GM20000 (cell line): ENCODE measurements around the gene COPS4.
"Not testable (repeated sequence)": the region's sequence is repeated elsewhere in the genome, so short reads cannot be mapped to it uniquely, and the experiment has no call there.

ENCODE experiments used
- DNase-seq: peaks from one replicate; pipeline ENCODE4 v3.0.0; 2012; ENCODE audit warnings: low spot score
- TF ChIP-seq, protein P1 (sequence below): IDR thresholded peaks from 2 replicates; pipeline ENCODE4 v1.5.1; 2012; ENCODE audit warnings: mild to moderate bottlenecking, control low read depth; ENCODE audit errors: extremely low read depth, missing control alignments

COPS4 gene

DNA sequence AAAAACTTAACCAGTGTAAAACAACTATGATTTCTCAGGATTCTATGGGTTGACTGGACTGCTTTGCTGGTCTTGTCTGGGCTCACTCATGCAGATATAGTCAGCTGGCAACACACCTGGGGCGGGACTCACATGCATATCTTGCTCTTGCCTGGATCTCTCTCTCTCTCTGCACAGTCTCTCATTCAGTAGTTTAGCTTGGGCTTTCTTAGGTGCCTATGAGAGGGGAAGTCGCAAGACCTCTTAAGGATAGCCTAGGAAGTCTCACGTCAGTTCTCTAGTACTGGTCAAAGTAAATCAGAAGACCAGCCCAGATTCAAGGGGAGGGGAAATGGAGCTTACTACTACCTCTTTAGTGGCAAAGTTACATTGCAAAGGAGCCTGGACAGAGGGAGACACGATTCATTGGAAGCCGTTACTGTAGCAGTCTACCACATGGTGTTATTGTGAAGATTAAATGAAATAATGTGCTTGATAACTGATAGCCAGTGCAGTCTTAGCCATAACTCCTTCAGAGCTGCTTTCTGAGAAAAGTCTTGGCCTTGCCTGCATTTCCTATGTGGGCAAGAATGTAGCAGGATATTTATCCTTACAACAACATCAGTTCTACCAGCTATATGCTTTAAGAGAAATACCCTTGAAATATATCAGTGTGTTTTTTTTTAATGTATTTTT lies 2.1 kb downstream of the COPS4 start:
- TF ChIP-seq, protein P1, sequence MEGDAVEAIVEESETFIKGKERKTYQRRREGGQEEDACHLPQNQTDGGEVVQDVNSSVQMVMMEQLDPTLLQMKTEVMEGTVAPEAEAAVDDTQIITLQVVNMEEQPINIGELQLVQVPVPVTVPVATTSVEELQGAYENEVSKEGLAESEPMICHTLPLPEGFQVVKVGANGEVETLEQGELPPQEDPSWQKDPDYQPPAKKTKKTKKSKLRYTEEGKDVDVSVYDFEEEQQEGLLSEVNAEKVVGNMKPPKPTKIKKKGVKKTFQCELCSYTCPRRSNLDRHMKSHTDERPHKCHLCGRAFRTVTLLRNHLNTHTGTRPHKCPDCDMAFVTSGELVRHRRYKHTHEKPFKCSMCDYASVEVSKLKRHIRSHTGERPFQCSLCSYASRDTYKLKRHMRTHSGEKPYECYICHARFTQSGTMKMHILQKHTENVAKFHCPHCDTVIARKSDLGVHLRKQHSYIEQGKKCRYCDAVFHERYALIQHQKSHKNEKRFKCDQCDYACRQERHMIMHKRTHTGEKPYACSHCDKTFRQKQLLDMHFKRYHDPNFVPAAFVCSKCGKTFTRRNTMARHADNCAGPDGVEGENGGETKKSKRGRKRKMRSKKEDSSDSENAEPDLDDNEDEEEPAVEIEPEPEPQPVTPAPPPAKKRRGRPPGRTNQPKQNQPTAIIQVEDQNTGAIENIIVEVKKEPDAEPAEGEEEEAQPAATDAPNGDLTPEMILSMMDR: no peak
- no peak for DNase-seq

DNA sequence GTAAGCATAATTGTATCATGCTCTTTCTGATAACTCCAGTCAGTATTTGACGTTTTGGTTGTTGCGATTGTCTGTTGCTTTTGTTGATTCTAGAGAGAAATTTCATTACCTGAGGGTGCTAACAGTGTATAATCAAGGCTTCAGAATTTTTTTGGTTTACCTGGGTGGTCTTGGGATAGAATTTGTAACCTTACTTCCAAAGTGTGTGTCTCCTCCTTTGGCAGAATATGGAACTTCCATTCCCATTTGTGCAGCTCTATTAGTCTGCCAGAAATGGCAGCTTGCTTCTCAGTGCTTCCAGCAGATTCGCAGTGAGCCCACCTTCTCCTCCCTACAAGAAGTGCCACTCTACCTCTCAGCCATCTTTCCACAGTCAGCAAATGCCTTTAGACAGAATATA lies 5.3 kb downstream of the COPS4 start:
- TF ChIP-seq, protein P1: no peak
- DNase-seq: no peak

DNA sequence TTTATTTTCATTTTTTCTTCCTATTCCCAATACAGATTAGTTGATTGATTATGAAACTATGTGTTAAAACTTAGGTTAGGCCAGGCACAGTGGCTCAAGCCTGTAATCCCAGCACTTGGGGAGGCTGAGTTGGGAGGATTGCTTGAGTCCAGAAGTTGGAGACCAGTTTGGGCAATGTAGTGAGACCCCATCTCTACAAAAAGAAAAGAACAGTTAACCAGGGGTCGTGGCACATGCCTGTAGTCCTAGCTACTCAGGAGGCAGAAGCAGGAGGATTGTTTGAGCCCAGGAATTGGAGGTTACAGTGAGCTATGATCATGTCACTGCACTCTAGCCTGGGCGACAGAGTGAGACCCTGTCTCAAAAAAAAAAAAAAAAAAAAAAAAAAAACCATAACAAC lies 8.2 kb downstream of the COPS4 start:
- DNase-seq: not testable (repeated sequence)

GRCh38 chr4:83043801-83044407 lies 8.9 kb downstream of the COPS4 start:
- TF ChIP-seq, protein P1: no peak
- DNase-seq: no peak

DNA sequence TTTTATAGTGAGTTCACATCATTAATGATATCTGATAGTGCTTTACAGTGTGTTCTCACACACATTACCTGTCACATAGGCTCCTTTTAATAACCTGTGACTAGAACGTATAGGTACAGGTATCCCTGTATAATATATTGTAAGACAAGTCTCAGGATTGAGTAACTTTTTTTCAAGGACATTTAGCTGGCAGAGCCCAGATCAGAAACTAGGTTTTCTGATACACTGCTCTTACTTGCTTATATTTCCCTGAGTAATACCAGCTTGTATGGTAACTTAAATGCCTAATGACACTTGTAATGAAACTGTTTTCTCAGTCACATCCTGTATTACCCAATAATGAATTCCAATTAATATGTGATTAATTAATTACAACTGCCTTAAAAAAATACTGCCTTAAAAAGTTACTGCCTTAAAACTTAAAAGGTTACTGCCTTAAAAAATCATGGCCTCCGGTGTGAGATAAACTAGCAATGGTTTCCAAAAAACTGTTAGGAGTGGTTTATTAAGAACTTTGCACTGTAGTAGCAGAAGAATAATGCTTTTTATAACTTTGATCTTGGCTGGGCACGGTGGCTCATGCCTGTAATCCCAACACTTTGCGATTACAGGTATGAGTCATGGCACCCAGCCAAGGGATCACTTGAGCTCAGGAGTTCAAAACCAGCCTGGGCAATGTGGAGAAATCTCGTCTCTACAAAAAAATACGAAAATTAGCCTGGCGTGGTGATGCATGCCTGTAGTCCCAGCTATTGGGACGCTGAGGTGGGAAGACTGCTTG lies 11.9 kb downstream of the COPS4 start:
- TF ChIP-seq, protein P1: no peak
- no peak for DNase-seq

DNA sequence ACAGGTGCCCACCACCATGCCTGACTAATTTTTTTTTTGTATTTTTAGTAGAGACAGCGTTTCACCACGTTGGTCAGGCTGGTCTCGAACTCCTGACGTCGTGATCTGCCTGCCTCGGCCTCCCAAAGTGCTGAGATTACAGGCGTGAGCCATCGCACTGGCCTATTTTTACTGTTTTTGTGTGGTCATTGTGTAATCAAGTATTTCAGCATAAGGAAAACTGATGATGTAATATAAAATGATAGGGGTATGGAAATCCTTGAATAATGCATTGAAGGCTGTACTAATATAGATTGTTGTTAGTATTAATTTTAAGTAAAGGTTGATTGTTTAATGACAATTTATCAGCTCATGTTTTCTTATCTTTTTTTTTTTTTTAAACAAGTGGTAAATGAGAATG lies 13.8 kb downstream of the COPS4 start:
- DNase-seq: not testable (repeated sequence)

DNA sequence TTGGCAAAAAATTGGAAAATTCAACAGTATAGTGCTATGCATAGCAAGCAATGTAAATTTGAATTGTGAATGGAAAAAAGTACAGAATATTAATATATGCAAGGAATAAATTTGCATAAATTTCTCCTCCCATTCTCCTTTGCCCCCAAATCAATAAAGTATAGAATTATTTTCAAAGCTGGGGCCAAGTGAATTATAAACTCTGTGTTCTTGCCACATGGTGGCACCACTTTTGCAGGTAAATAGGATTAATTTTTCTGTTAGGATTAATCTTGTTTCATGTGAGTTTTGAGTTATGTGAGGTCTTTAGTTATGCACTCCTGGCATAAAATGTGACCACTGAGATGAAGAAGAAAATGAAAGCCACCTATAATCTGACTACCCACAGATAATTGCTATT lies 19.9 kb downstream of the COPS4 start:
- TF ChIP-seq, protein P1: no peak
- DNase-seq: peak; percentile 14

DNA sequence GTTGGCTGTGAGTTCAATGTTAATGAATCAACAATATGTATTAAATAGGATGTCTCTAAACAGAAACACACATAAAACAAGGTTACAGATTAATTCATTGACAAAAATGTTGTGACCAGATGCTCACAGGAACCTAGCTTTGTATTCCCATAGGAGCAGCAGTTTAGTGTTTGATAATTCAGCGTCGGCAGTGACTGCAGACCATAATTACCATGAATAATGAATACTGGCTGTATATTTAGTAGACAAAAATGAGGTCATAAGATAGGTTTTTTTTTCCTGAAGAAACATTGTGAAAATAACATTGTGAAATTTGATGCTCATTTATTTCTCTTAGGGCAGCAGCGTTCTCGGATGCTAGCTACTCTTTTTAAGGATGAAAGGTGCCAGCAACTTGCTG lies 27.8 kb downstream of the COPS4 start:
- TF ChIP-seq, protein P1: no peak
- no peak for DNase-seq
